ENCODE results near the gene MYCBPAP.
A peak's percentile ranks its signal among the peaks of the same experiment; 100 is the strongest.
"Not testable (repeated sequence)": the region's sequence is repeated elsewhere in the genome, so short reads cannot be mapped to it uniquely, and the experiment has no call there.

The MYCBPAP gene

GRCh38 chr17:50471009-50471905, 37.0 kb upstream of the MYCBPAP start:
- FAIRE-seq: no peak

GRCh38 chr17:50472286-50472685, 36.0 kb upstream of the MYCBPAP start:
- FAIRE-seq: no peak

- FAIRE-seq: not testable (repeated sequence)
Measured at GRCh38 chr17:50472761-50473161, 35.5 kb upstream of the MYCBPAP start.

- no peak for FAIRE-seq
Measured at GRCh38 chr17:50473901-50474300, 34.3 kb upstream of the MYCBPAP start.

- no peak for FAIRE-seq
Measured at GRCh38 chr17:50474523-50474922, 33.7 kb upstream of the MYCBPAP start.

- FAIRE-seq: no peak
Measured at GRCh38 chr17:50475362-50475761, 32.9 kb upstream of the MYCBPAP start.

- not testable (repeated sequence) for FAIRE-seq
Measured at GRCh38 chr17:50475775-50476544, 32.3 kb upstream of the MYCBPAP start.

GRCh38 chr17:50476545-50477315, 31.5 kb upstream of the MYCBPAP start:
- FAIRE-seq: no peak

- FAIRE-seq: no peak
Measured at GRCh38 chr17:50477976-50478375, 30.3 kb upstream of the MYCBPAP start.

- no peak for FAIRE-seq
Measured at GRCh38 chr17:50478391-50479381, 29.6 kb upstream of the MYCBPAP start, which contains the start of gene RSAD1. Gene RSAD1, plus strand, starts transcription at chr17:50478860. Its CDS starts 25 bp downstream, at chr17:50478885.

GRCh38 chr17:50479522-50480141, 28.6 kb upstream of the MYCBPAP start:
- no peak for FAIRE-seq

GRCh38 chr17:50480142-50480764, 28.0 kb upstream of the MYCBPAP start:
- FAIRE-seq: no peak

- FAIRE-seq: no peak
Measured at GRCh38 chr17:50480854-50481490, 27.3 kb upstream of the MYCBPAP start.

- no peak for FAIRE-seq
Measured at GRCh38 chr17:50481648-50482047, 26.6 kb upstream of the MYCBPAP start.

GRCh38 chr17:50482110-50482509, 26.1 kb upstream of the MYCBPAP start:
- no peak for FAIRE-seq

- FAIRE-seq: peak; percentile 62
Measured at GRCh38 chr17:50482516-50482915, 25.7 kb upstream of the MYCBPAP start.

- FAIRE-seq: no peak
Measured at GRCh38 chr17:50483266-50483665, 25.0 kb upstream of the MYCBPAP start.

GRCh38 chr17:50484386-50485155, 23.7 kb upstream of the MYCBPAP start:
- no peak for FAIRE-seq

Data from endometrium (tissue), 2 donors.